ENCODE measurements around the gene INTS2. TPM values are rescaled to one million over a fixed set of nuclear protein-coding genes. Genes with fewer than 3 reads are reported as not detected.

Gene INTS2
- total RNA-seq, 1 experiment from 2014 or later, result 20.8 TPM

DNA sequence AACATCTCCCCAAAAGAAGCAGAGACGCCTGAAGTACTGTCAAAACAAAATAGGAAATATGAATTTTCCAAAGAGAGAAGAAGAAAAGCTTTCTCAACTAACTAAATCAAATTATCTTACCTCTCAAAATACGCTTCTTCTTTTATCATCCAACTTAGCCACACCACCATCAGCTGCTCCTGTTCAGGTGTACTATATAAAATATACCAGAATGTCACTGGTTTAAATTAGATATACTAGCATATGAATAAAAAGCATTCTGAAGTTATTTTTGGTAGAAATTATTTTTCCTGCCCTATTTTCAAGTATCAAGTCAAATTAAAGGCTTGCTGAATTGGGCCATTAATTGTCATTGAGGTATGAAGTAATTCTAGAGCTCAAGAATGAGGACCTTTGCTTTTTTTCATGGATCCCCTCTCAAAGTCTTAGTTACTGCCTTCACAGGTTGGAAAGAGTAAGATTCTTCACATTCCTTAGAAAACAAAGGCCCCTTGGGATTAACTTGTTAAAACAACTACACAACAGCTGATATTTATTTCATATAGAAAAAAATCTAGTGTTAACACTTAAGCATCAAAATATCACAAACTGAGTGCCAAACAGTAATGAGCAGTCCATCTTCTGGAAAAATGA is 30.1 kb downstream of the INTS2 start:
- no peak overlapping the region for H3K4ac ChIP-seq (ENCODE audit: low read depth, low read length)
- no peak overlapping the region for H2AK5ac ChIP-seq (ENCODE audit: insufficient read length, low read length)
- no peaks in the 10 kb centered on the region for H3K79me2 ChIP-seq (ENCODE audit: insufficient read depth, low read length)
- Mint-ChIP-seq H3K36me3 (ENCODE audit: insufficient read depth in 1 of 3, low read depth in 3 of 3) (peaks cover 17 to 59% (median 49%) of the 10 kb centered on the region in 3 experiments; a peak in 6 of 7 replicates), H3K9me3 (no peaks in the 10 kb centered on the region), H3K4me3 (no peak overlapping the region), H3K27ac (peak overlapping the region in 2 of 3 experiments; percentile 7 to 44; a peak in 2 of 7 replicates), H3K27me3 (ENCODE audit: low read depth) (no peaks in the 10 kb centered on the region), H3K4me1 (peaks cover 8 to 9% of the 10 kb centered on the region in 2 experiments; a peak in 2 of 4 replicates)
- no peaks in the 10 kb centered on the region for H3K9me3 ChIP-seq (ENCODE audit: control insufficient read depth, low read depth, low read length)
- H2BK12ac ChIP-seq (ENCODE audit: insufficient read length, low read depth, low read length), result no peak overlapping the region
- no peak overlapping the region for H3K27ac ChIP-seq (ENCODE audit: insufficient read length, low read depth, low read length)
- H2AFZ ChIP-seq (ENCODE audit: low read length), result no peak overlapping the region
- H3K4me2 ChIP-seq (ENCODE audit: insufficient read depth, insufficient read length, low read length), result no peak overlapping the region
- no peak overlapping the region for H3T11ph ChIP-seq (ENCODE audit: low read length)
- H4K91ac ChIP-seq (ENCODE audit: insufficient read length, low read depth, low read length), result no peak overlapping the region
- TF ChIP-seq, protein P1, sequence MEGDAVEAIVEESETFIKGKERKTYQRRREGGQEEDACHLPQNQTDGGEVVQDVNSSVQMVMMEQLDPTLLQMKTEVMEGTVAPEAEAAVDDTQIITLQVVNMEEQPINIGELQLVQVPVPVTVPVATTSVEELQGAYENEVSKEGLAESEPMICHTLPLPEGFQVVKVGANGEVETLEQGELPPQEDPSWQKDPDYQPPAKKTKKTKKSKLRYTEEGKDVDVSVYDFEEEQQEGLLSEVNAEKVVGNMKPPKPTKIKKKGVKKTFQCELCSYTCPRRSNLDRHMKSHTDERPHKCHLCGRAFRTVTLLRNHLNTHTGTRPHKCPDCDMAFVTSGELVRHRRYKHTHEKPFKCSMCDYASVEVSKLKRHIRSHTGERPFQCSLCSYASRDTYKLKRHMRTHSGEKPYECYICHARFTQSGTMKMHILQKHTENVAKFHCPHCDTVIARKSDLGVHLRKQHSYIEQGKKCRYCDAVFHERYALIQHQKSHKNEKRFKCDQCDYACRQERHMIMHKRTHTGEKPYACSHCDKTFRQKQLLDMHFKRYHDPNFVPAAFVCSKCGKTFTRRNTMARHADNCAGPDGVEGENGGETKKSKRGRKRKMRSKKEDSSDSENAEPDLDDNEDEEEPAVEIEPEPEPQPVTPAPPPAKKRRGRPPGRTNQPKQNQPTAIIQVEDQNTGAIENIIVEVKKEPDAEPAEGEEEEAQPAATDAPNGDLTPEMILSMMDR (conservative IDR thresholded peaks at IDR 0.05), result no peak
- H3K9ac ChIP-seq (ENCODE audit: extremely low read depth, insufficient read length, low read length), result no peak overlapping the region
- no peak overlapping the region for H2BK20ac ChIP-seq (ENCODE audit: low read depth, low read length, poor library complexity, severe bottlenecking)
- 100% methylated on average over 1 of the region's 2 CpGs for WGBS (ENCODE audit: extremely low coverage, insufficient read length, low lambda C conversion rate)
- no peak overlapping the region for H3K14ac ChIP-seq (ENCODE audit: insufficient read depth, low read length)
- no peak overlapping the region for H3K23ac ChIP-seq (ENCODE audit: insufficient read length, low read depth, low read length)
- DNase-seq, result no peak
- no peak overlapping the region for H4K5ac ChIP-seq (ENCODE audit: insufficient read length, low read depth, low read length)
- H2BK15ac ChIP-seq (ENCODE audit: low read depth, low read length), result no peak overlapping the region
- no peaks in the 10 kb centered on the region for H3K79me1 ChIP-seq (ENCODE audit: insufficient read depth, low read depth, low read length, poor library complexity, severe bottlenecking)
- H3K27me3 ChIP-seq (ENCODE audit: insufficient read depth, low read length), result no peaks in the 10 kb centered on the region
- H4K8ac ChIP-seq (replicated peaks; ENCODE audit: insufficient read length, low read depth, low read length), result no peak overlapping the region
- no peak overlapping the region for H3K56ac ChIP-seq (ENCODE audit: insufficient read length, low read depth, low read length)
- H4K20me1 ChIP-seq (ENCODE audit: control insufficient read depth, insufficient read depth, insufficient read length), result no peaks in the 10 kb centered on the region
- no peak overlapping the region for H2BK5ac ChIP-seq (ENCODE audit: insufficient read length, low read length)
- no peaks in the 10 kb centered on the region for H3K23me2 ChIP-seq (ENCODE audit: insufficient read length, low read depth, low read length, poor library complexity, severe bottlenecking)
- H3K4me1 ChIP-seq (ENCODE audit: insufficient read depth, low read length), result no peaks in the 10 kb centered on the region
- no peak overlapping the region for H2BK120ac ChIP-seq (ENCODE audit: low read depth, low read length, poor library complexity, severe bottlenecking)
- H3K18ac ChIP-seq (ENCODE audit: insufficient read length, low read depth, low read length), result no peak overlapping the region
